Measurements from ENCODE around the gene PPP4R4. TPM values are rescaled to one million over a fixed set of nuclear protein-coding genes. Genes with fewer than 3 reads are reported as not detected.

The PPP4R4 gene
- total RNA-seq, 1 experiment from 2014 or later, result 3.9 TPM

DNA sequence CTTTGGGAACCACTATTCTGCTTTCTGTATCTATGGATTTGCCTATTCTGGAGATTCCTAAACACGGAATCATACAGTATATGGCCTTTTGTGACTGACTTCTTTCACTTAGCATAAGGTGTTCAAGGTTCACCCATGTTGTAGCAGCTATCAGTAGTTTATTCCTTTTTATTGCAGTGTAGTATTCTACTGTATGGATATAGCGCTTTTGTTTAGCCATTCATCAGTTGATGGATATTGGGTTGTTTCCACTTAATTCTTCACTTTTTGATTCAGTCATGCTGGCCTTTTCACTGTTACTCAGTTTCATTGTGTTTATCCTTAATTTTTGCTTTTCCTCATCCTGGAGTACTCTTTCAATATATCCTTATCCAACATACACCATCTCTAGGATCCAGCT, 5.1 kb downstream of the PPP4R4 start:
- no peaks in the 10 kb centered on the region for H3K79me1 ChIP-seq (ENCODE audit: insufficient read depth, low read depth, low read length, poor library complexity, severe bottlenecking)
- H3K27ac ChIP-seq (ENCODE audit: insufficient read length, low read depth, low read length), result no peak overlapping the region
- no peaks in the 10 kb centered on the region; the same call in 1 of the 2 replicates for H3K27me3 ChIP-seq (ENCODE audit: insufficient read depth, low read length)
- no peak overlapping the region for H3K18ac ChIP-seq (ENCODE audit: insufficient read length, low read depth, low read length)
- H3T11ph ChIP-seq (ENCODE audit: low read length), result no peak overlapping the region
- no peak overlapping the region for H4K8ac ChIP-seq (replicated peaks; ENCODE audit: insufficient read length, low read depth, low read length)
- H3K9ac ChIP-seq (ENCODE audit: extremely low read depth, insufficient read length, low read length), result no peak overlapping the region
- no peak for DNase-seq
- H4K5ac ChIP-seq (ENCODE audit: insufficient read length, low read depth, low read length), result no peak overlapping the region
- no peak overlapping the region for H2BK120ac ChIP-seq (ENCODE audit: low read depth, low read length, poor library complexity, severe bottlenecking)
- no peaks in the 10 kb centered on the region for H3K79me2 ChIP-seq (ENCODE audit: insufficient read depth, low read length)
- H2BK12ac ChIP-seq (ENCODE audit: insufficient read length, low read depth, low read length), result no peak overlapping the region
- H3K4me1 ChIP-seq (ENCODE audit: insufficient read depth, low read length), result peaks cover 3% of the 10 kb centered on the region; the same call in 1 of the 2 replicates
- no CpG with 5 or more reads among the region's 2 CpGs for WGBS (ENCODE audit: extremely low coverage, insufficient read length, low lambda C conversion rate)
- Mint-ChIP-seq H3K27ac (no peak overlapping the region), H3K9me3 (no peaks in the 10 kb centered on the region), H3K36me3 (ENCODE audit: insufficient read depth in 1 of 3, low read depth in 3 of 3) (peaks cover 0 to 5% (median 0%) of the 10 kb centered on the region in 3 experiments; a peak in 1 of 7 replicates), H3K4me1 (peaks cover 34 to 36% of the 10 kb centered on the region in 2 experiments), H3K4me3 (no peak overlapping the region), H3K27me3 (ENCODE audit: low read depth) (peaks cover 24% of the 10 kb centered on the region)
- no peak overlapping the region for H3K4ac ChIP-seq (ENCODE audit: low read depth, low read length)
- H2AFZ ChIP-seq (ENCODE audit: low read length), result no peak overlapping the region
- H3K14ac ChIP-seq (ENCODE audit: insufficient read depth, low read length), result no peak overlapping the region
- no peak overlapping the region for H2AK5ac ChIP-seq (ENCODE audit: insufficient read length, low read length)
- H2BK20ac ChIP-seq (ENCODE audit: low read depth, low read length, poor library complexity, severe bottlenecking), result no peak overlapping the region
- no peaks in the 10 kb centered on the region for H4K20me1 ChIP-seq (ENCODE audit: control insufficient read depth, insufficient read depth, insufficient read length)
- TF ChIP-seq, protein P1, sequence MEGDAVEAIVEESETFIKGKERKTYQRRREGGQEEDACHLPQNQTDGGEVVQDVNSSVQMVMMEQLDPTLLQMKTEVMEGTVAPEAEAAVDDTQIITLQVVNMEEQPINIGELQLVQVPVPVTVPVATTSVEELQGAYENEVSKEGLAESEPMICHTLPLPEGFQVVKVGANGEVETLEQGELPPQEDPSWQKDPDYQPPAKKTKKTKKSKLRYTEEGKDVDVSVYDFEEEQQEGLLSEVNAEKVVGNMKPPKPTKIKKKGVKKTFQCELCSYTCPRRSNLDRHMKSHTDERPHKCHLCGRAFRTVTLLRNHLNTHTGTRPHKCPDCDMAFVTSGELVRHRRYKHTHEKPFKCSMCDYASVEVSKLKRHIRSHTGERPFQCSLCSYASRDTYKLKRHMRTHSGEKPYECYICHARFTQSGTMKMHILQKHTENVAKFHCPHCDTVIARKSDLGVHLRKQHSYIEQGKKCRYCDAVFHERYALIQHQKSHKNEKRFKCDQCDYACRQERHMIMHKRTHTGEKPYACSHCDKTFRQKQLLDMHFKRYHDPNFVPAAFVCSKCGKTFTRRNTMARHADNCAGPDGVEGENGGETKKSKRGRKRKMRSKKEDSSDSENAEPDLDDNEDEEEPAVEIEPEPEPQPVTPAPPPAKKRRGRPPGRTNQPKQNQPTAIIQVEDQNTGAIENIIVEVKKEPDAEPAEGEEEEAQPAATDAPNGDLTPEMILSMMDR (conservative IDR thresholded peaks at IDR 0.05), result no peak
- no peaks in the 10 kb centered on the region for H3K9me3 ChIP-seq (ENCODE audit: control insufficient read depth, low read depth, low read length)
- H3K56ac ChIP-seq (ENCODE audit: insufficient read length, low read depth, low read length), result no peak overlapping the region
- H3K23ac ChIP-seq (ENCODE audit: insufficient read length, low read depth, low read length), result no peak overlapping the region
- no peak overlapping the region for H4K91ac ChIP-seq (ENCODE audit: insufficient read length, low read depth, low read length)
- no peak overlapping the region for H2BK15ac ChIP-seq (ENCODE audit: low read depth, low read length)
- no peak overlapping the region for H2BK5ac ChIP-seq (ENCODE audit: insufficient read length, low read length)
- no peak overlapping the region for H3K4me2 ChIP-seq (ENCODE audit: insufficient read depth, insufficient read length, low read length)
- H3K23me2 ChIP-seq (ENCODE audit: insufficient read length, low read depth, low read length, poor library complexity, severe bottlenecking), result peaks cover 5% of the 10 kb centered on the region
